Measurements from ENCODE around the gene CAMSAP2. TPM values are rescaled to one million over a fixed set of nuclear protein-coding genes. Genes with fewer than 3 reads are reported as not detected.

CAMSAP2 gene
- total RNA-seq, 4 donors from 2014 or later: 9.2 to 27.5 (median 19.7) TPM

DNA sequence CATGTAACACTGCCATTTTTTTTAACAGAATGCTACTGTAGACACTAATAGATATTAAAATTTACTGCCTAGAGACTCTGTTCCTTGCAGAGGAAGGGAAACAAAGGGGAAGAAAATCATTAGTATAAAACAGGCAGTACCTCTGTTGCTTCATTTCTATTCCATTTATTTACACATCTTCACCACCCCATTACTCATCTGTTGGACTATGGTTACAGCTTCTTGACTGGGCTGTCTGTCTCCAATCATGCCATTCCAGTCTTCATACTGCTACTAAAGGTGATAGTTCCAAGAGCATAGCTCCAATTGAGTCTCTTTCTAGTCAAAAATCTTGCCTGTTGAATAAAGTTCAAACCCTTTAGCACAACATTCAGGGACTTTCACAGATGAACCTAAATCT, 111.9 kb downstream of the CAMSAP2 start:
- Histone ChIP-seq H3K4me3 (no peak overlapping the region), H3K4me1 (no peaks in the 10 kb centered on the region), H3K9me3 (no peaks in the 10 kb centered on the region), H3K36me3 (peaks cover 0 to 97% (median 6%) of the 10 kb centered on the region in 3 donors), H3K27me3 (no peaks in the 10 kb centered on the region), H3K27ac (no peak overlapping the region)
- intact Hi-C loops (cut with DNase I): no loop called here
- DNase-seq: no peak
- TF ChIP-seq POLR2A (IDR thresholded peaks at IDR 0.05): no peak
- TF ChIP-seq, protein P1, sequence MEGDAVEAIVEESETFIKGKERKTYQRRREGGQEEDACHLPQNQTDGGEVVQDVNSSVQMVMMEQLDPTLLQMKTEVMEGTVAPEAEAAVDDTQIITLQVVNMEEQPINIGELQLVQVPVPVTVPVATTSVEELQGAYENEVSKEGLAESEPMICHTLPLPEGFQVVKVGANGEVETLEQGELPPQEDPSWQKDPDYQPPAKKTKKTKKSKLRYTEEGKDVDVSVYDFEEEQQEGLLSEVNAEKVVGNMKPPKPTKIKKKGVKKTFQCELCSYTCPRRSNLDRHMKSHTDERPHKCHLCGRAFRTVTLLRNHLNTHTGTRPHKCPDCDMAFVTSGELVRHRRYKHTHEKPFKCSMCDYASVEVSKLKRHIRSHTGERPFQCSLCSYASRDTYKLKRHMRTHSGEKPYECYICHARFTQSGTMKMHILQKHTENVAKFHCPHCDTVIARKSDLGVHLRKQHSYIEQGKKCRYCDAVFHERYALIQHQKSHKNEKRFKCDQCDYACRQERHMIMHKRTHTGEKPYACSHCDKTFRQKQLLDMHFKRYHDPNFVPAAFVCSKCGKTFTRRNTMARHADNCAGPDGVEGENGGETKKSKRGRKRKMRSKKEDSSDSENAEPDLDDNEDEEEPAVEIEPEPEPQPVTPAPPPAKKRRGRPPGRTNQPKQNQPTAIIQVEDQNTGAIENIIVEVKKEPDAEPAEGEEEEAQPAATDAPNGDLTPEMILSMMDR (IDR thresholded peaks at IDR 0.05): no peak

GRCh38 chr1:200856716-200857357, 118.1 kb downstream of the CAMSAP2 start:
- 68 to 87% methylated on average over 2 of the region's 2 CpGs for WGBS, 2 donors
- Histone ChIP-seq H3K27me3 (no peaks in the 10 kb centered on the region), H3K4me3 (no peak overlapping the region), H3K4me1 (no peaks in the 10 kb centered on the region), H3K36me3 (peaks cover 0 to 66% (median 6%) of the 10 kb centered on the region in 3 donors), H3K9me3 (no peaks in the 10 kb centered on the region), H3K27ac (no peak overlapping the region)
- DNase-seq: no peak
- TF ChIP-seq, protein P1 (IDR thresholded peaks at IDR 0.05): no peak
- no peak for TF ChIP-seq POLR2A (IDR thresholded peaks at IDR 0.05)
- intact Hi-C loops (cut with DNase I): no loop called here

DNA sequence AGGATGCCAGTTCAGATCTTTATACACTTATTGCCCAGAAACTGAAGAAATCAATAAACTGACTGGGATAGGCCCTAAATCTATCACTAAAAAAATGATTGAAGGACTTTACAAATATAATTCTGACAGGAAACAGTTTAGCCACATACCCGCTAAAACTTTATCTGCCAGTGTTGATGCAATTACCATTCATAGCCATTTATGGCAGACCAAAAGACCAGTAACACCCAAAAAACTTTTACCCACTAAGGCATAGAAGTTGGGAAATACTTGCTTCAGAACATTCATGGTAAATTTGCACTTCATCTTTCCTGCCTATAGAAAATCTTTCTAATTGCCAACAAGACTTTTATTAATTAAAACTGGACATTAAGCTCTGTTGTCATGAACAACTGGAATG, 119.1 kb downstream of the CAMSAP2 start:
- Histone ChIP-seq H3K4me1 (no peaks in the 10 kb centered on the region), H3K4me3 (no peak overlapping the region), H3K9me3 (no peaks in the 10 kb centered on the region), H3K36me3 (peaks cover 0 to 66% (median 6%) of the 10 kb centered on the region in 3 donors), H3K27ac (no peak overlapping the region), H3K27me3 (no peaks in the 10 kb centered on the region)
- intact Hi-C loops (cut with DNase I): no loop called here
- no peak for DNase-seq
- 70 to 71% methylated on average over 1 of the region's 1 CpG for WGBS, 2 donors
- no peak for TF ChIP-seq POLR2A (IDR thresholded peaks at IDR 0.05)
- TF ChIP-seq, protein P1 (IDR thresholded peaks at IDR 0.05): no peak

- WGBS, 2 donors: 70 to 82% methylated on average over 2 of the region's 2 CpGs
- Histone ChIP-seq H3K4me1 (no peaks in the 10 kb centered on the region), H3K9me3 (no peaks in the 10 kb centered on the region), H3K4me3 (no peak overlapping the region), H3K27ac (no peak overlapping the region), H3K36me3 (peaks cover 0 to 45% (median 4%) of the 10 kb centered on the region in 3 donors), H3K27me3 (no peaks in the 10 kb centered on the region)
- no peak for DNase-seq
- TF ChIP-seq, protein P1 (IDR thresholded peaks at IDR 0.05): no peak
- TF ChIP-seq POLR2A (IDR thresholded peaks at IDR 0.05): no peak
- intact Hi-C loops (cut with DNase I): no loop called here
These were observed 123.4 kb downstream of the CAMSAP2 start for GRCh38 chr1:200861937-200862647.

GRCh38 chr1:200862713-200863415, 124.2 kb downstream of the CAMSAP2 start:
- TF ChIP-seq, protein P1 (IDR thresholded peaks at IDR 0.05): no peak
- no peak for TF ChIP-seq POLR2A (IDR thresholded peaks at IDR 0.05)
- Histone ChIP-seq H3K9me3 (no peaks in the 10 kb centered on the region), H3K27ac (peak overlapping the region in 1 of 4 donors; percentile 29), H3K27me3 (no peaks in the 10 kb centered on the region), H3K36me3 (peaks cover 0 to 37% (median 0%) of the 10 kb centered on the region in 3 donors), H3K4me3 (no peak overlapping the region), H3K4me1 (no peaks in the 10 kb centered on the region)
- WGBS, 2 donors: 79 to 88% methylated on average over 8 to 9 of the region's 9 CpGs
- DNase-seq: no peak
- intact Hi-C loops (cut with DNase I): no loop called here

All from esophagus squamous epithelium (tissue), 5 donors.